SKM-1 (cell line): Measurements from ENCODE around the gene COL4A4.
"Not testable (repeated sequence)": the region's sequence is repeated elsewhere in the genome, so short reads cannot be mapped to it uniquely, and the experiment has no call there.

ENCODE experiments used
- DNase-seq: peaks from one replicate; lab custom pipeline; 2025; ENCODE audit not compliant: unreplicated experiment; lab: John Stamatoyannopoulos, UW

Gene COL4A4

GRCh38 chr2:227117852-227118251 lies 46.2 kb downstream of the COL4A4 start:
- DNase-seq: no peak

GRCh38 chr2:227117027-227117426 lies 47.0 kb downstream of the COL4A4 start:
- DNase-seq: no peak

- DNase-seq: no peak
Measured at GRCh38 chr2:227115761-227116160, 48.2 kb downstream of the COL4A4 start.

- DNase-seq: peak; percentile 56
Measured at GRCh38 chr2:227106845-227107759, 56.9 kb downstream of the COL4A4 start.

- DNase-seq: no peak
Measured at GRCh38 chr2:227103583-227103982, 60.4 kb downstream of the COL4A4 start.

GRCh38 chr2:227099340-227099739 lies 64.7 kb downstream of the COL4A4 start:
- DNase-seq: no peak

GRCh38 chr2:227098162-227098515 lies 65.9 kb downstream of the COL4A4 start:
- DNase-seq: no peak

- no peak for DNase-seq
Measured at GRCh38 chr2:227097495-227098161, 66.4 kb downstream of the COL4A4 start.

- DNase-seq: no peak
Measured at GRCh38 chr2:227095346-227095745, 68.7 kb downstream of the COL4A4 start.

- no peak for DNase-seq
Measured at GRCh38 chr2:227082286-227082685, 81.7 kb downstream of the COL4A4 start.

GRCh38 chr2:227079726-227080125 lies 84.3 kb downstream of the COL4A4 start:
- DNase-seq: no peak

GRCh38 chr2:227065065-227065464 lies 98.9 kb downstream of the COL4A4 start:
- not testable (repeated sequence) for DNase-seq

GRCh38 chr2:227058888-227059399 lies 105.1 kb downstream of the COL4A4 start:
- no peak for DNase-seq

GRCh38 chr2:227057743-227058447 lies 106.1 kb downstream of the COL4A4 start:
- DNase-seq: no peak

- DNase-seq: no peak
Measured at GRCh38 chr2:227057060-227057459, 106.9 kb downstream of the COL4A4 start.

GRCh38 chr2:227054006-227054405 lies 110.0 kb downstream of the COL4A4 start:
- no peak for DNase-seq

- DNase-seq: no peak
Measured at GRCh38 chr2:227052879-227053278, 111.1 kb downstream of the COL4A4 start.

GRCh38 chr2:227043981-227044380 lies 120.0 kb downstream of the COL4A4 start:
- DNase-seq: no peak

GRCh38 chr2:227038550-227039189 lies 125.3 kb downstream of the COL4A4 start:
- no peak for DNase-seq

GRCh38 chr2:227036527-227036926 lies 127.5 kb downstream of the COL4A4 start:
- no peak for DNase-seq
